ENCODE measurements around the gene SNX5. TPM values are rescaled to one million over a fixed set of nuclear protein-coding genes. Genes with fewer than 3 reads are reported as not detected.

The SNX5 gene
- polyA plus RNA-seq, 1 donor from 2014 or later: 59.8 TPM

DNA sequence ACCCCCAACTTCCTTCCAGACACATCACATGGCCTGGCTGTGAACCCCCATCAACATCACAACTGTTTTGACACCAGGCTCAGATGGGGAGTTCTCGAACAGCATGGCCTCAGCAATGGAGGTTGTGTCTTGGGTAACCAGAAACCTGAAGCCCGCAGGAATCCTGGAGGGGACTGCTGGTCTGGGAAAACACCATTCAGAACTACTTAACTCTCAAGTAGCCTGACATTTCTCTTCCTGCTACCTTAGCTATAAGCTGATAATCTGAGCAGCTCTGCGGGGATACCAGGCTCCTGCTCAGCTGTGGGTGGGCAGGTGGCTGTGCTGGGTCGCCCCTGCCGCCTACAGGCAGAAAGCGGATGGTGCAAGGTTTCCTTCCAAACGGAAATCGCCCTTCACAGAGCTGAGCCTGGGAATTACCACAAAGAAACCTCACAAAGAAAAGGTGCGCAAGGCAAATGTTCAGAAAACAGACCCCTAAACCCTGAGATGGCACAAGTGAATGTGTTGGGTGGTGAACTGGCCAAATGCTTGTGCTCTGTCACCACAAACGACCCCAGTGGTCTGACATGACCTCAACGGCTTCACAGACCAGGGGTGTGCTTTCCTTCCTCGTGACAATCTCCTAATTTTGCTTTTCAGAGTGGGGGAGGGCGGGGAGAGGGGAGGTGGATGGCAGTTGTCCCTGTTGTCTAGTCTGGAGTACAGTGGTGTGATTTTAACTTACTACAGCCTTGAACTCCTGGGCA, 29.5 kb downstream of the SNX5 start:
- TF ChIP-seq SMC3 (conservative IDR thresholded peaks at IDR 0.05; ENCODE audit: poor library complexity): peak; percentile 90
- TF ChIP-seq RAD21 (conservative IDR thresholded peaks at IDR 0.05): peak; percentile 92
- TF ChIP-seq, protein P1, sequence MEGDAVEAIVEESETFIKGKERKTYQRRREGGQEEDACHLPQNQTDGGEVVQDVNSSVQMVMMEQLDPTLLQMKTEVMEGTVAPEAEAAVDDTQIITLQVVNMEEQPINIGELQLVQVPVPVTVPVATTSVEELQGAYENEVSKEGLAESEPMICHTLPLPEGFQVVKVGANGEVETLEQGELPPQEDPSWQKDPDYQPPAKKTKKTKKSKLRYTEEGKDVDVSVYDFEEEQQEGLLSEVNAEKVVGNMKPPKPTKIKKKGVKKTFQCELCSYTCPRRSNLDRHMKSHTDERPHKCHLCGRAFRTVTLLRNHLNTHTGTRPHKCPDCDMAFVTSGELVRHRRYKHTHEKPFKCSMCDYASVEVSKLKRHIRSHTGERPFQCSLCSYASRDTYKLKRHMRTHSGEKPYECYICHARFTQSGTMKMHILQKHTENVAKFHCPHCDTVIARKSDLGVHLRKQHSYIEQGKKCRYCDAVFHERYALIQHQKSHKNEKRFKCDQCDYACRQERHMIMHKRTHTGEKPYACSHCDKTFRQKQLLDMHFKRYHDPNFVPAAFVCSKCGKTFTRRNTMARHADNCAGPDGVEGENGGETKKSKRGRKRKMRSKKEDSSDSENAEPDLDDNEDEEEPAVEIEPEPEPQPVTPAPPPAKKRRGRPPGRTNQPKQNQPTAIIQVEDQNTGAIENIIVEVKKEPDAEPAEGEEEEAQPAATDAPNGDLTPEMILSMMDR (IDR thresholded peaks at IDR 0.05; ENCODE audit: poor library complexity, severe bottlenecking): peak; percentile 93
- TF ChIP-seq EZH2 (IDR thresholded peaks at IDR 0.05; ENCODE audit: borderline replicate concordance, insufficient read depth, low read length, poor library complexity, severe bottlenecking): no peak

DNA sequence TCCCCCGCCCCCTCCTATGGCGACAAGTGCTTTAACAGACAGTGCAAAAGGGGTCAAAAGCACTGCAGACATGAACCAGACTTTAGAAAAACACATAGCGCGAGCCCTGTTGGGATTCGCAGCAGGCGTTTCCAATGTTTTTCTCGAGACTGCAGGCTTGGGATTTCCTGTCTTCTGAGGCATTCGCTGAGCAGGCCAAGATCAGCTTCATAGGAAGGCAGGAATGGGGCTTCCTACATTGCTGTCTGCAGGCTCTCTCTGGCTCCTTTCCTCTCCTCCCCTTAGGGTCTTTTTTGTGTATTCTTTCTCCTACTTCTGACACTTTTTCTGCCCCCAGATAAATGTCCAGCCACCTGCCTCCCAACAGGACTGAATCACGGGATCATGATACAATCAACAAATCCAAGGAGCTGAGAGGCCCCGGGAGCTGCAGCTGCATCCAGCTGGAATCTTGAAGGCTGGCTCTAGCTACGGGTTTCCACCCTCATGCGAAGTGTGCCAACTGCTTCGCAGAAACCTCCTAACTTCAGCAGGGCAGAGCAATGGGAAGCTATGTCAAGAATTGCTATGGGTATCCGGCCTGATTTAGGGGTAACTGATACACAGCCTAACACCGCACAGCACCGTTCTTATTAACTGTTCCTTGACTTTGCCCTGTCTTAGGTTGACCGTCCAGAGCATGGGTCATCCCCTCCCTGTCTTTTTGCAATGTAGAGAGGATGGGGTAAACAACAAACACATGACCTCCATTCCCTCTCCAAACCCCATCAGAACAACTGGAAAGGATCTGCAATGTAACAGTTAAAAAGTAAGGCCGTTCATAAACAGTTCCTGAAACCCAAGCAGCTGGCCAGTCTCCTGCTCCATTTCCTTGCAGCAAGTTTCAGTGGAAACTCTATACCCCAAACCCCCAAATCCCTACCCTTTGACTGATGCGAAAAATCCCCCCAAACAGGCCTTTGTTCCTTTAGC, 31.5 kb downstream of the SNX5 start:
- Histone ChIP-seq H4K20me1 (ENCODE audit: insufficient read depth) (no peaks in the 10 kb centered on the region), H3K79me2 (replicated peaks; ENCODE audit: insufficient read depth, low read length) (no peaks in the 10 kb centered on the region), H3K9me2 (ENCODE audit: insufficient read depth, low read length) (no peaks in the 10 kb centered on the region), H3F3A (ENCODE audit: insufficient read depth, low read length, poor library complexity, severe bottlenecking) (no peaks in the 10 kb centered on the region), H3K9ac (ENCODE audit: low read length) (no peak overlapping the region), H2AFZ (ENCODE audit: low read depth, low read length) (no peak overlapping the region), H3K36me3 (ENCODE audit: insufficient read depth, low read length) (no peaks in the 10 kb centered on the region), H3K27ac (ENCODE audit: low read length) (no peak overlapping the region), H3K4me3 (ENCODE audit: low read length) (no peak overlapping the region), H3K4me2 (ENCODE audit: low read length) (no peak overlapping the region), H3K9me3 (ENCODE audit: low read length) (no peaks in the 10 kb centered on the region), H3K27me3 (ENCODE audit: insufficient read depth, low read depth, low read length) (no peaks in the 10 kb centered on the region)
- TF ChIP-seq TAF1 (IDR thresholded peaks at IDR 0.05; ENCODE audit: low read depth) (no peak), EZH2 (IDR thresholded peaks at IDR 0.05; ENCODE audit: borderline replicate concordance, insufficient read depth, low read length, poor library complexity, severe bottlenecking) (no peak), SMC3 (conservative IDR thresholded peaks at IDR 0.05; ENCODE audit: poor library complexity) (no peak), MXI1 (conservative IDR thresholded peaks at IDR 0.05; ENCODE audit: poor library complexity, severe bottlenecking) (no peak), POLR2AphosphoS5 (IDR thresholded peaks at IDR 0.05) (no peak), EP300 (conservative IDR thresholded peaks at IDR 0.05; ENCODE audit: poor library complexity, severe bottlenecking) (no peak), REST (IDR thresholded peaks at IDR 0.05; ENCODE audit: borderline replicate concordance) (no peak), RAD21 (conservative IDR thresholded peaks at IDR 0.05) (no peak)
- TF ChIP-seq, protein P1 (IDR thresholded peaks at IDR 0.05; ENCODE audit: poor library complexity, severe bottlenecking): no peak

More for the DNA sequence above, 29.5 kb downstream of the SNX5 start:
- no peaks in the 10 kb centered on the region for H3K79me2 ChIP-seq (replicated peaks; ENCODE audit: insufficient read depth, low read length)
- no peak overlapping the region for H3K4me3 ChIP-seq (ENCODE audit: low read length)
- no peak overlapping the region for H2AFZ ChIP-seq (ENCODE audit: low read depth, low read length)
- no peak overlapping the region for H3K9ac ChIP-seq (ENCODE audit: low read length)
- H3K9me3 ChIP-seq (ENCODE audit: low read length): no peaks in the 10 kb centered on the region
- no peak overlapping the region for H3K27ac ChIP-seq (ENCODE audit: low read length)
- no peaks in the 10 kb centered on the region for H3F3A ChIP-seq (ENCODE audit: insufficient read depth, low read length, poor library complexity, severe bottlenecking)
- no peaks in the 10 kb centered on the region for H4K20me1 ChIP-seq (ENCODE audit: insufficient read depth)
- no peak overlapping the region for H3K4me2 ChIP-seq (ENCODE audit: low read length)
- no peaks in the 10 kb centered on the region for H3K36me3 ChIP-seq (ENCODE audit: insufficient read depth, low read length)
- H3K27me3 ChIP-seq (ENCODE audit: insufficient read depth, low read depth, low read length): no peaks in the 10 kb centered on the region
- H3K9me2 ChIP-seq (ENCODE audit: insufficient read depth, low read length): no peaks in the 10 kb centered on the region

Measured in neural cell (in vitro differentiated cells).